ENCODE results near the gene WDR88. TPM values are rescaled to one million over a fixed set of nuclear protein-coding genes. Genes with fewer than 3 reads are reported as not detected.

The WDR88 gene
- total RNA-seq (2021; fragmentation: NEBNext Ultra II Directional; extraction: Animal tissue kit (Norgen Biotek cat#: 25700)) (not detected in 2 replicates), polyA plus RNA-seq (2011; rRNA removed) (not detected in 2 replicates), polyA minus RNA-seq (2011; rRNA and poly(A)+ RNA removed) (not detected in 2 replicates)
- not detected for polyA plus RNA-seq (2011; cell fraction: cytosol; rRNA removed)
- not detected for polyA plus RNA-seq (2011; cell fraction: nucleus; rRNA removed)
- 0.24 to 0.47 TPM (median 0.37 TPM) in 3 of 4 replicates, not detected in the other for polyA plus RNA-seq (2012, experiment 1 of 2)
- not detected for polyA plus RNA-seq (2012, experiment 2 of 2)
- polyA plus RNA-seq (2013, experiment 1 of 2), result 0.02 TPM
- polyA plus RNA-seq (2013, experiment 2 of 2), result not detected
- not detected for polyA minus RNA-seq (2011; cell fraction: cytosol; rRNA and poly(A)+ RNA removed)
- polyA minus RNA-seq (2011; cell fraction: nucleus; rRNA and poly(A)+ RNA removed), result not detected
- long read RNA-seq, experiment 1, result 0 reads
- long read RNA-seq, experiment 2, result 0 reads

DNA sequence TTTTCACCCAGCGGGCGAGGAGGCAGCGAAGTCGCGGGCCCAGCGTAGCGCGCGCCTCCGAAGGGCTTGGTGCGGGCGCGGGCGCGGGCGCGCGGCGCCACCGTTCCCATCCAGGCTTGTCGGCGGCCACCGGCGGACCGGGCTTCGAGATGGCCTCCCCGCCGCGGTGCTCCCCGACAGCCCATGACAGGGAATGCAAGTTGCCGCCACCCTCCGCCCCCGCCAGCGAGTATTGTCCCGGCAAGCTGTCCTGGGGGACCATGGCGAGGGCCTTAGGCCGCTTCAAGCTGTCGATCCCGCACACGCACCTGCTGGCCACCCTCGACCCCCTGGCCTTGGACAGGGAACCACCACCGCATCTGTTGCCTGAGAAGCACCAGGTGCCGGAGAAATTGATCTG is at the start of gene WDR88:
WDR88 (plus strand) TSS at position 94 of the 400 bp plus-strand sequence; CDS start at position 150, 56 bp downstream.
- Histone ChIP-seq H2BK12ac (ENCODE audit: low read depth, low read length) (no peak within 1 kb of the TSS), H2BK20ac (ENCODE audit: low read length) (no peak within 1 kb of the TSS), H4K20me1 (replicated peaks in 1 of 2; ENCODE audit: control insufficient read depth in 1 of 2, insufficient read depth in 2 of 2, low read length in 2 of 2) (no peaks in the 10 kb centered on the region), H4K5ac (ENCODE audit: insufficient read length, low read depth, low read length) (no peak within 1 kb of the TSS), H3K4me1 (replicated peaks in 1 of 4; ENCODE audit: control insufficient read depth in 3 of 4, insufficient read depth in 4 of 4, low read length in 3 of 4) (peaks cover 0 to 3% (median 0%) of the 10 kb centered on the region in 4 experiments; a peak in 1 of 7 replicates), H2BK5ac (ENCODE audit: low read depth, low read length) (no peak within 1 kb of the TSS), H3K23me2 (ENCODE audit: low read depth, low read length) (no peaks in the 10 kb centered on the region), H2AFZ (ENCODE audit: low read length) (no peak within 1 kb of the TSS), H2AK5ac (ENCODE audit: low read depth, low read length) (no peak within 1 kb of the TSS), H3K56ac (replicated peaks; ENCODE audit: insufficient read length, low read depth, low read length) (no peak within 1 kb of the TSS), H3K4me2 (ENCODE audit: insufficient read depth in 1 of 2, low read depth in 2 of 2, low read length in 2 of 2) (no peak within 1 kb of the TSS), H3K36me3 (ENCODE audit: control insufficient read depth in 2 of 4, insufficient read depth in 4 of 4, low read length in 3 of 4) (peaks cover 0 to 5% (median 0%) of the 10 kb centered on the region in 4 experiments; a peak in 2 of 8 replicates), H4K91ac (replicated peaks; ENCODE audit: insufficient read length, low read length) (no peak within 1 kb of the TSS), H3K14ac (ENCODE audit: insufficient read length) (no peak within 1 kb of the TSS), H3K27ac (ENCODE audit: low read depth, low read length) (no peak within 1 kb of the TSS), H3K27me3 (replicated peaks in 1 of 4; ENCODE audit: control insufficient read depth in 3 of 4, extremely low read depth in 1 of 4, insufficient read depth in 3 of 4, low read length in 3 of 4) (no peaks in the 10 kb centered on the region), H3K18ac (ENCODE audit: extremely low read depth, low read length) (no peak within 1 kb of the TSS), H3K9ac (replicated peaks in 1 of 4; ENCODE audit: extremely low read depth in 1 of 4, low read depth in 3 of 4, low read length in 3 of 4) (no peak within 1 kb of the TSS), H3K9me3 (ENCODE audit: insufficient read depth in 2 of 2, low read depth in 1 of 2, low read length in 1 of 2) (no peaks in the 10 kb centered on the region), H3K23ac (ENCODE audit: insufficient read length) (no peak within 1 kb of the TSS), H3K79me2 (ENCODE audit: control insufficient read depth in 1 of 2, insufficient read depth in 2 of 2, low read length in 2 of 2) (no peaks in the 10 kb centered on the region), H4K8ac (ENCODE audit: extremely low read depth, insufficient read depth, low read length) (0 out of 2 replicates have a peak within 1 kb of the TSS, but pooled peaks have one; percentile 45), H2BK15ac (ENCODE audit: low read length) (no peak within 1 kb of the TSS), H3K79me1 (ENCODE audit: low read depth, low read length) (no peaks in the 10 kb centered on the region), H3K4me3 (ENCODE audit: extremely low read depth in 1 of 4, insufficient read depth in 2 of 4, low read depth in 3 of 4, low read length in 4 of 4) (no peak within 1 kb of the TSS), H3K4ac (replicated peaks; ENCODE audit: insufficient read length, low read depth, low read length) (no peak within 1 kb of the TSS), H2BK120ac (replicated peaks; ENCODE audit: low read depth, low read length) (no peak within 1 kb of the TSS)
- FAIRE-seq (no peak), DNase-seq (ENCODE audit: low read depth in 1 of 2, low spot score in 2 of 2) (no peak)
- TF ChIP-seq TEAD4 (IDR thresholded peaks at IDR 0.05; ENCODE audit: low read depth, low read length), result no peak
- TF ChIP-seq, protein P1, sequence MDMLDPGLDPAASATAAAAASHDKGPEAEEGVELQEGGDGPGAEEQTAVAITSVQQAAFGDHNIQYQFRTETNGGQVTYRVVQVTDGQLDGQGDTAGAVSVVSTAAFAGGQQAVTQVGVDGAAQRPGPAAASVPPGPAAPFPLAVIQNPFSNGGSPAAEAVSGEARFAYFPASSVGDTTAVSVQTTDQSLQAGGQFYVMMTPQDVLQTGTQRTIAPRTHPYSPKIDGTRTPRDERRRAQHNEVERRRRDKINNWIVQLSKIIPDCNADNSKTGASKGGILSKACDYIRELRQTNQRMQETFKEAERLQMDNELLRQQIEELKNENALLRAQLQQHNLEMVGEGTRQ (IDR thresholded peaks at IDR 0.05; ENCODE audit: low read length), result no peak
- no peak for TF ChIP-seq RXRA (IDR thresholded peaks at IDR 0.05; ENCODE audit: insufficient read depth, low read depth, low read length)
- TF ChIP-seq TBP (IDR thresholded peaks at IDR 0.05; ENCODE audit: low read depth, low read length), result no peak
- WGBS, 2 experiments (ENCODE audit: extremely low coverage in 1 of 2, insufficient coverage in 1 of 2, insufficient read length in 1 of 2, insufficient replicate concordance in 2 of 2, low coverage in 1 of 2, low lambda C conversion rate in 2 of 2, missing lambda C conversion rate in 1 of 2), result 95% methylated on average over 43 of the region's 43 CpGs; no CpG with 5 or more reads in 1 of the 2 experiments
- CTCF ChIA-PET (ENCODE audit: partially characterized antibody), result interaction anchor here (0.6 to 1.3 kb wide), 2 partner anchors 12 to 385 kb away, joined by 3 read pairs; no protein-coding TSS in a partner anchor
- POLR2A ChIA-PET (ENCODE audit: partially characterized antibody), result interaction anchor here (0.6 to 1.5 kb wide), 2 partner anchors 9 to 45 kb away, joined by 4 to 5 read pairs; no protein-coding TSS in a partner anchor

Data from H1 (cell line).